HepG2 (cell line): Measurements from ENCODE around the gene CHRNA5. TPM values are rescaled to one million over a fixed set of nuclear protein-coding genes. Genes with fewer than 3 reads are reported as not detected.

Experiments used
- AHR ChIP-seq: IDR thresholded peaks from 2 replicates; pipeline ENCODE4 v1.6.1; 2018; ENCODE audit warnings: missing genetic modification reagents, missing compliant biosample characterization
- EHMT2 ChIP-seq: fragments of 200-600 bp; sonication (generic); IDR thresholded peaks from 2 replicates; pipeline ENCODE4 v1.7.0; 2017; ENCODE audit warnings: antibody characterized with exemption, low read depth, low read length, borderline replicate concordance
- HMGXB4 ChIP-seq, 2 experiments: sonication (generic) in 1 of 2; formaldehyde crosslinking in 1 of 2; IDR thresholded peaks; 2 replicates each; pipeline versions ENCODE4 v1.4.0 to v1.6.1; 2018 to 2020; ENCODE audit warnings: missing genetic modification reagents in 2 of 2, borderline replicate concordance in 1 of 2, low read depth in 1 of 2, mild to moderate bottlenecking in 1 of 2, missing biosample characterization in 1 of 2
- MIER3 ChIP-seq: IDR thresholded peaks from 2 replicates; pipeline ENCODE4 v1.6.1; 2016; ENCODE audit warnings: missing compliant biosample characterization, borderline replicate concordance
- NFRKB ChIP-seq: fragments of 450-650 bp; IDR thresholded peaks from 2 replicates; pipeline ENCODE4 v1.6.1; 2017
- NR3C1 ChIP-seq: sonication (generic); formaldehyde crosslinking; IDR thresholded peaks from 2 replicates; pipeline ENCODE4 v1.4.0; 2020; ENCODE audit warnings: missing genetic modification reagents
- PRDM10 ChIP-seq: sonication (generic); formaldehyde crosslinking; IDR thresholded peaks from 2 replicates; pipeline ENCODE4 v1.4.0; 2020; ENCODE audit warnings: low read depth, missing genetic modification reagents
- PRPF4 ChIP-seq: fragments of 200-400 bp; formaldehyde crosslinking; IDR thresholded peaks from 2 replicates; pipeline ENCODE4 v1.6.1; 2016; ENCODE audit warnings: low read length, low read depth; ENCODE audit not compliant: poor library complexity, severe bottlenecking
- ZBTB40 ChIP-seq, 2 experiments: fragments of 450-650 bp in 1 of 2; sonication (generic) in 1 of 2; formaldehyde crosslinking in 1 of 2; IDR thresholded peaks; 2 replicates each; pipeline versions ENCODE4 v1.6.1 to v1.8.0; 2016 to 2022; ENCODE audit warnings: antibody characterized with exemption in 1 of 2, mild to moderate bottlenecking in 1 of 2, missing genetic modification reagents in 1 of 2
- ZNF775 ChIP-seq: sonication (generic); formaldehyde crosslinking; IDR thresholded peaks from 2 replicates; pipeline ENCODE4 v1.4.0; 2020; ENCODE audit warnings: missing genetic modification reagents, mild to moderate bottlenecking, moderate library complexity, borderline replicate concordance
- polyA plus RNA-seq, 8 experiments: library from polyadenylated mRNA; depleted of rRNA in 3 of 8; stranded (reverse) in 7 of 8; unstranded in 1 of 8; fragments of >200 nt; fragmentation: Illumina TruSeq in 4 of 8; extraction: Trizol in 4 of 8; gene quantifications; 2 replicates each; pipeline versions ENCODE4 v1.2.1 to v1.2.3, GENCODE V29; 2011 to 2016; ENCODE audit warnings: low read depth in 4 of 8, missing spikeins in 1 of 8, mixed read lengths in 1 of 8; ENCODE audit not compliant: insufficient read depth in 1 of 8
- total RNA-seq, 5 experiments: library from RNA; depleted of rRNA; stranded (reverse); fragments of >200 nt; fragmentation: Illumina TruSeq; extraction: Trizol; gene quantifications; 2 replicates each; pipeline ENCODE4 v1.2.3, GENCODE V29; 2016; ENCODE audit warnings: low read depth in 1 of 5
- TF ChIP-seq, protein P1 (sequence below): fragments of 450-650 bp; IDR thresholded peaks from 2 replicates; pipeline ENCODE4 v1.6.1; 2017

Gene CHRNA5
- total and polyA plus RNA-seq, 2 of the 13 experiments (the other 11 are each of a cell fraction or from before 2014, with no cell fraction given) = 3.7 to 10.5 TPM

DNA sequence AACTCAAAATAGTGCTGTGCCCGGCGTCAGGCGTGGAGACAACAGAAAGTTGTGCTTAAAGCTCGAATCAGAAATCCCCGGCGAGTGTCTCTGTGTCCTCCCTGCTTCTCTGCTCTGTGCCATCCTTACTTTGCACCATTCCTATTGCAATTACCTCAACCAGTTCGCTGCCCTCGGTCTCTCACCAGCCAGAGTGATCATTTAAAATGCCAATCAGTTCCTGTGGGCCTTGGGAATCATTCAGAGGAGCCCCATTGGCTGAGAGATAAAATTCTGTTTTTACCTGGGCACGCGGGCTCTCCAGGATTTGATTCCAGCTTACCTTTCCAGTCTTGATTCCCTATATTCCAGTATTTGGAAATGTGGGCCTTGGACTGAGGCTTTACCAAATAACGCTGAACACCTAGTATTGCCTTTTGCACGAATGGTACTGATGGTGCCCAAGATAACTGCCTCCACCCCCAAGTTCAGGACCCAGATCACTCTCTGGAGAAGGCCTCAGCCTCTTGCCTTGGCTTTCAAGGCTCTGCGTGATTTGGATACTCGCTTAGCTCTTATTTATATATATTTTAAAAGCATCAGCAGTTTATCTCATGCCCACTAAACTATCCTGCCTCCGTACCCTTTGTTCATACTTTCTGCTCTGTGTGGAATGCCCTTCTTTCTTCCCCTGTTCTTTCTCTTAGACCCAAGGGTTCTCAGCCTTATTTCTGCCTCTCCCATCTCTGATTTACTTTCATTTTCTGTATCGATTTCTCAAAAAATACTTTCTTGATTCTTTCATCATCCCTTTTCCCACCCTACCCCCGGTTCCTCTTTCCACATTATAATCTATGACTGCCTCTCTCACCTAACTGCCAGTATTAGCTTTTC lies 24.2 kb upstream of the CHRNA5 start (continued):
- no peak for TF ChIP-seq PRDM10 (CRISPR knock-in tag)
- no peak for TF ChIP-seq ZNF775
- TF ChIP-seq AHR (CRISPR knock-in tag) = no peak
- no peak for TF ChIP-seq MIER3 (CRISPR knock-in tag)
- TF ChIP-seq, protein P1, sequence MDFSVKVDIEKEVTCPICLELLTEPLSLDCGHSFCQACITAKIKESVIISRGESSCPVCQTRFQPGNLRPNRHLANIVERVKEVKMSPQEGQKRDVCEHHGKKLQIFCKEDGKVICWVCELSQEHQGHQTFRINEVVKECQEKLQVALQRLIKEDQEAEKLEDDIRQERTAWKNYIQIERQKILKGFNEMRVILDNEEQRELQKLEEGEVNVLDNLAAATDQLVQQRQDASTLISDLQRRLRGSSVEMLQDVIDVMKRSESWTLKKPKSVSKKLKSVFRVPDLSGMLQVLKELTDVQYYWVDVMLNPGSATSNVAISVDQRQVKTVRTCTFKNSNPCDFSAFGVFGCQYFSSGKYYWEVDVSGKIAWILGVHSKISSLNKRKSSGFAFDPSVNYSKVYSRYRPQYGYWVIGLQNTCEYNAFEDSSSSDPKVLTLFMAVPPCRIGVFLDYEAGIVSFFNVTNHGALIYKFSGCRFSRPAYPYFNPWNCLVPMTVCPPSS = no peak
- TF ChIP-seq PRPF4 = no peak
- TF ChIP-seq HMGXB4 (CRISPR knock-in tag; IDR thresholded peaks at IDR 0.05; ENCODE audit: borderline replicate concordance in 1 of 2, low read depth in 1 of 2) = no peak
- TF ChIP-seq EHMT2 = no peak
- TF ChIP-seq NR3C1 (CRISPR knock-in tag) = no peak
- TF ChIP-seq ZBTB40 (IDR thresholded peaks at IDR 0.05) = no peak
- TF ChIP-seq ZBTB40 (CRISPR knock-in tag; IDR thresholded peaks at IDR 0.05) = no peak
- TF ChIP-seq NFRKB = no peak
